Loucy (cell line): ENCODE results near the gene ITGAL.

Source experiments
- EZH2phosphoT487 ChIP-seq: fragments of 200-600 bp; IDR thresholded peaks from 2 replicates; pipeline ENCODE4 v1.6.1; 2018; ENCODE audit warnings: antibody characterized with exemption, mild to moderate bottlenecking, moderate library complexity, borderline replicate concordance
- TF ChIP-seq, protein P1 (sequence below): fragments of 200-600 bp; sonication (generic); conservative IDR thresholded peaks from 2 replicates; pipeline ENCODE4 v1.5.1; 2014; ENCODE audit warnings: mild to moderate bottlenecking, antibody characterized with exemption, low read length

DNA sequence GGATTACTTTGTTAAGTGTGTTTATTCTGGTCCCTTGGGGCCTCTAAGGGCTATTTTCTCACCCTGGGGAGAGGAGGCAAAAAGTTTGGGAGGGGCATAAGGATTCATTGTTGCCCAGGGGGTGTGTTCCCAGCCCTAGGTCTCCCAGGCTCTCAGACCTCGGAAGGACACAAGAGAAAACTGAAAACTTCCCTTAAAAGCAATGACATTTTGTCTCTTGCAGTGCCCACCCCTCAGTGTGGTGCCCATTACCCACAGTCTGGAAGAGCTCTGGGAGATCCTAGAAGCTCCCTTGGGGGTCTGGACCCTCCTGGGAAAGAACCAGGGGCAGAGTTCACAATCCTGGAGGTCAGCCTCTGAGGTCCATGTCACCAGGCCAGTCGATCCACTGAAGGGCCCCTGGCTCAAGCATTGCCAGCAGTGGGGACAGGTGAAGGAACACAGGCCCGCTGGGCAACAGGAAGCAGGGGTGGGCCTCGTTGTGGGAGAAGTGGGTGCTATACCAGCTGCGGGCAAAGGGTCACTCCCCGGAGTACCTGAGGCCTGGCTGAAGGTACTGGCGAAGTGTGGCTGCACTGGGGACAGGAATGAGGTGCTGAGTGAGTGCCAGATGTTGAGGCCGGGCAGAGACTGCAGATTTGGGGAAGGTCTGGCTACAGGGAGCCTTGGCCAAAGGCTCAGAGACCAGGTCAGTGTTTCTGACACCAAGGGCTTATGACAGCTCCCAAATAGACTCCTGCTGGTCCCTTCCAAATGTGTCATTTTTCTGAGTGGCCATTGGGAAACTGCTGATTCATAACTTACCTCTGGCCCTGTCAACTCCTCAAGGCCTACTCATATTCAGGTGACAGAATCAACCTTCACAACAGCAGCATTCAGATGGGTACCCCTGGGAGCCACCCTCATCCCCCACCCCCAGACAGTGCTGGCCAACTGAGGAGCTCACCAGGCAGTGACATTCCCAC is 66.7 kb downstream of the ITGAL start:
- TF ChIP-seq, protein P1, sequence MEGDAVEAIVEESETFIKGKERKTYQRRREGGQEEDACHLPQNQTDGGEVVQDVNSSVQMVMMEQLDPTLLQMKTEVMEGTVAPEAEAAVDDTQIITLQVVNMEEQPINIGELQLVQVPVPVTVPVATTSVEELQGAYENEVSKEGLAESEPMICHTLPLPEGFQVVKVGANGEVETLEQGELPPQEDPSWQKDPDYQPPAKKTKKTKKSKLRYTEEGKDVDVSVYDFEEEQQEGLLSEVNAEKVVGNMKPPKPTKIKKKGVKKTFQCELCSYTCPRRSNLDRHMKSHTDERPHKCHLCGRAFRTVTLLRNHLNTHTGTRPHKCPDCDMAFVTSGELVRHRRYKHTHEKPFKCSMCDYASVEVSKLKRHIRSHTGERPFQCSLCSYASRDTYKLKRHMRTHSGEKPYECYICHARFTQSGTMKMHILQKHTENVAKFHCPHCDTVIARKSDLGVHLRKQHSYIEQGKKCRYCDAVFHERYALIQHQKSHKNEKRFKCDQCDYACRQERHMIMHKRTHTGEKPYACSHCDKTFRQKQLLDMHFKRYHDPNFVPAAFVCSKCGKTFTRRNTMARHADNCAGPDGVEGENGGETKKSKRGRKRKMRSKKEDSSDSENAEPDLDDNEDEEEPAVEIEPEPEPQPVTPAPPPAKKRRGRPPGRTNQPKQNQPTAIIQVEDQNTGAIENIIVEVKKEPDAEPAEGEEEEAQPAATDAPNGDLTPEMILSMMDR, result no peak
- no peak for TF ChIP-seq EZH2phosphoT487
